Measurements from ENCODE around the gene CNBP.

Gene CNBP

DNA sequence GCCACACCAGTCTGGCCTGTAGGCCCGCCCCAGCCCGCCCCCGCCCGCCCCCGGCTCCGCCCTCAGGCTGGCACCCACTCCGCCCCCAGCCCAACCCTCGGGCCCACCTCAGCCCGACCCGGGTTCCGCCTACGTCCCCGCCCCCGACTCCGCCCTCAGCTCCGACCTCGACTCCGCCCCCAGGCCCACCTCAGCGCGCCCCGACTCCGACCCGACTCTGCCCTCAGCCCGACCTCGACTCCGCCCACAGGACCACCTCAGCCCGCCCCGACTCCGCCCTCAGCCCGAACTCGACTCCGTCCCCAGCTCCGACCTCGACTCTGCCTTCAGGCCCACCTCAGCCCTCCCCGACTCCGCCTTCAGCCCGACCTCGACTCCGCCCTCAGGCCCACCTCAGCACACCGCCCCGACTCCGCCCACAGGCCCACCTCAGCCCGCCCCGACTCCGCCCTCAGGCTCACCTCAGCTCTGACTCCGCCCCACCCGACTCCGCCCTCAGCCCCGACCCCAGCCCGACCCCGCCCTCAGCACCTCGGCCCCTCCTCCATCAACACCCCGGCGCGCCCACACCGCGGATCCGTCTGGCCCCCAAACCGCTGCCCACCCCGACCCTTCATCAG lies 61.8 kb downstream of the CNBP start, which contains the start of gene RAB43:
Gene RAB43, minus strand, starts transcription at position 13 of the 620 bp plus-strand sequence. CDS start 315 bp downstream, outside the sequence.
- TF ChIP-seq PPARA (CRISPR knock-in tag; IDR thresholded peaks at IDR 0.05; ENCODE audit: borderline replicate concordance), result no peak
- TF ChIP-seq, protein P1, sequence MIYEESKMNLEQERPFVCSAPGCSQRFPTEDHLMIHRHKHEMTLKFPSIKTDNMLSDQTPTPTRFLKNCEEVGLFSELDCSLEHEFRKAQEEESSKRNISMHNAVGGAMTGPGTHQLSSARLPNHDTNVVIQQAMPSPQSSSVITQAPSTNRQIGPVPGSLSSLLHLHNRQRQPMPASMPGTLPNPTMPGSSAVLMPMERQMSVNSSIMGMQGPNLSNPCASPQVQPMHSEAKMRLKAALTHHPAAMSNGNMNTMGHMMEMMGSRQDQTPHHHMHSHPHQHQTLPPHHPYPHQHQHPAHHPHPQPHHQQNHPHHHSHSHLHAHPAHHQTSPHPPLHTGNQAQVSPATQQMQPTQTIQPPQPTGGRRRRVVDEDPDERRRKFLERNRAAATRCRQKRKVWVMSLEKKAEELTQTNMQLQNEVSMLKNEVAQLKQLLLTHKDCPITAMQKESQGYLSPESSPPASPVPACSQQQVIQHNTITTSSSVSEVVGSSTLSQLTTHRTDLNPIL (CRISPR knock-in tag; IDR thresholded peaks at IDR 0.05; ENCODE audit: low read depth), result no peak
- TF ChIP-seq, protein P2, sequence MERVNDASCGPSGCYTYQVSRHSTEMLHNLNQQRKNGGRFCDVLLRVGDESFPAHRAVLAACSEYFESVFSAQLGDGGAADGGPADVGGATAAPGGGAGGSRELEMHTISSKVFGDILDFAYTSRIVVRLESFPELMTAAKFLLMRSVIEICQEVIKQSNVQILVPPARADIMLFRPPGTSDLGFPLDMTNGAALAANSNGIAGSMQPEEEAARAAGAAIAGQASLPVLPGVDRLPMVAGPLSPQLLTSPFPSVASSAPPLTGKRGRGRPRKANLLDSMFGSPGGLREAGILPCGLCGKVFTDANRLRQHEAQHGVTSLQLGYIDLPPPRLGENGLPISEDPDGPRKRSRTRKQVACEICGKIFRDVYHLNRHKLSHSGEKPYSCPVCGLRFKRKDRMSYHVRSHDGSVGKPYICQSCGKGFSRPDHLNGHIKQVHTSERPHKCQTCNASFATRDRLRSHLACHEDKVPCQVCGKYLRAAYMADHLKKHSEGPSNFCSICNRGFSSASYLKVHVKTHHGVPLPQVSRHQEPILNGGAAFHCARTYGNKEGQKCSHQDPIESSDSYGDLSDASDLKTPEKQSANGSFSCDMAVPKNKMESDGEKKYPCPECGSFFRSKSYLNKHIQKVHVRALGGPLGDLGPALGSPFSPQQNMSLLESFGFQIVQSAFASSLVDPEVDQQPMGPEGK (CRISPR knock-in tag; IDR thresholded peaks at IDR 0.05; ENCODE audit: borderline replicate concordance), result no peak
- no peak for TF ChIP-seq TCF4 (CRISPR knock-in tag; IDR thresholded peaks at IDR 0.05; ENCODE audit: borderline replicate concordance)
- TF ChIP-seq SNAI2 (CRISPR knock-in tag; IDR thresholded peaks at IDR 0.05), result no peak
- TF ChIP-seq ARNTL (CRISPR knock-in tag; IDR thresholded peaks at IDR 0.05; ENCODE audit: borderline replicate concordance, low read depth), result no peak
- ATAC-seq, result peak; percentile 79

DNA sequence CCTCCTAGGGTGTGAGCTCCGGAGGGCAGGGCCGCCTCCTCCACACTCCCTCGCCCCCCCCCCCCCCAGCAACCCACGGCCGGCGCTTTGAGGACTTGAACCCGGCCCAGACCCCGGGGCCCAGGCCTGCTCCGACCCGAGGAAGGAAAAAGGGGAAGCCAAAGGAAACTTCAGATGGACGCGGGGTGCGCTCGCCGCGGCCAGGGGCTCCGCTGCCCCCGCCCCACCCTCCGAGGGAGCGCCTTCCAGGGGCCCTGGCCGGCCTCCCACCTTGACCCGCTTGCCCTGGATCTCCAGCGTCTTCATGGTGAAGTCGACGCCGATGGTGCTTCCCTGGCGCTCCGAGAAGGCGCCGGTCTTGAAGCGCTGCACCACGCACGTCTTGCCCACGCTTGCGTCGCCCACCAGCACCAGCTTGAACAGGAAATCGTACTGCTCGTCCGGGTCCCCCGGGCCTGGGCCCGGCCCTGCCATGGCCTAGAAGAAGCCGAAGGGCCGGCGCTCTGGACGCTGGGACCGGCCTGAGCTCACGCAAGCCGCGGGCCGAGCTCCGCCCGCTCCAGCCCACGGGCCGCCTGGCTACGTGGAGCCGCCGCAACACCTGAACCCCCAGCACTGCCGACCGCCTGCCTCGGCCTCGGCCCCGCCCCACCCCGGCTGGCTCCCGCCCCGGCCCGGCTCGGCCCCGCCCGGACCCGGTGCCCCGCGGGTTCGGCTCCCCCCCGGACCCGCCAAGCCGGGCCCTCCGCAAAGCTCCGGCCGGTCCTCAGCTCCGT lies 62.5 kb downstream of the CNBP start:
- ATAC-seq, result peak; percentile 24; the same call in 2 of the 3 replicates
- no peak for TF ChIP-seq GLIS3 (CRISPR knock-in tag; IDR thresholded peaks at IDR 0.05)
- no peak for TF ChIP-seq ZNF70 (CRISPR knock-in tag; IDR thresholded peaks at IDR 0.05)
- TF ChIP-seq PPARA (CRISPR knock-in tag; IDR thresholded peaks at IDR 0.05; ENCODE audit: borderline replicate concordance), result no peak
- TF ChIP-seq, protein P1 (CRISPR knock-in tag; IDR thresholded peaks at IDR 0.05; ENCODE audit: low read depth), result no peak
- TF ChIP-seq ZFP30 (CRISPR knock-in tag; IDR thresholded peaks at IDR 0.05), result no peak
- TF ChIP-seq ZNF8 (CRISPR knock-in tag; IDR thresholded peaks at IDR 0.05), result no peak
- TF ChIP-seq, protein P3, sequence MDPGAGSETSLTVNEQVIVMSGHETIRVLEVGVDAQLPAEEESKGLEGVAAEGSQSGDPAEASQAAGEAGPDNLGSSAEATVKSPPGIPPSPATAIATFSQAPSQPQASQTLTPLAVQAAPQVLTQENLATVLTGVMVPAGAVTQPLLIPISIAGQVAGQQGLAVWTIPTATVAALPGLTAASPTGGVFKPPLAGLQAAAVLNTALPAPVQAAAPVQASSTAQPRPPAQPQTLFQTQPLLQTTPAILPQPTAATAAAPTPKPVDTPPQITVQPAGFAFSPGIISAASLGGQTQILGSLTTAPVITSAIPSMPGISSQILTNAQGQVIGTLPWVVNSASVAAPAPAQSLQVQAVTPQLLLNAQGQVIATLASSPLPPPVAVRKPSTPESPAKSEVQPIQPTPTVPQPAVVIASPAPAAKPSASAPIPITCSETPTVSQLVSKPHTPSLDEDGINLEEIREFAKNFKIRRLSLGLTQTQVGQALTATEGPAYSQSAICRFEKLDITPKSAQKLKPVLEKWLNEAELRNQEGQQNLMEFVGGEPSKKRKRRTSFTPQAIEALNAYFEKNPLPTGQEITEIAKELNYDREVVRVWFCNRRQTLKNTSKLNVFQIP (CRISPR knock-in tag; IDR thresholded peaks at IDR 0.05; ENCODE audit: borderline replicate concordance, low read depth), result no peak
- TF ChIP-seq ARNTL (CRISPR knock-in tag; IDR thresholded peaks at IDR 0.05; ENCODE audit: borderline replicate concordance, low read depth), result no peak
- TF ChIP-seq ISL1 (CRISPR knock-in tag; IDR thresholded peaks at IDR 0.05), result no peak
- TF ChIP-seq ZFP3 (CRISPR knock-in tag; IDR thresholded peaks at IDR 0.05), result no peak
- no peak for TF ChIP-seq RARB (CRISPR knock-in tag; IDR thresholded peaks at IDR 0.05)
- TF ChIP-seq CSDC2 (CRISPR knock-in tag; IDR thresholded peaks at IDR 0.05), result no peak
- TF ChIP-seq OSR1 (CRISPR knock-in tag; IDR thresholded peaks at IDR 0.05), result no peak
- no peak for TF ChIP-seq TCF4 (CRISPR knock-in tag; IDR thresholded peaks at IDR 0.05; ENCODE audit: borderline replicate concordance)
- TF ChIP-seq, protein P4, sequence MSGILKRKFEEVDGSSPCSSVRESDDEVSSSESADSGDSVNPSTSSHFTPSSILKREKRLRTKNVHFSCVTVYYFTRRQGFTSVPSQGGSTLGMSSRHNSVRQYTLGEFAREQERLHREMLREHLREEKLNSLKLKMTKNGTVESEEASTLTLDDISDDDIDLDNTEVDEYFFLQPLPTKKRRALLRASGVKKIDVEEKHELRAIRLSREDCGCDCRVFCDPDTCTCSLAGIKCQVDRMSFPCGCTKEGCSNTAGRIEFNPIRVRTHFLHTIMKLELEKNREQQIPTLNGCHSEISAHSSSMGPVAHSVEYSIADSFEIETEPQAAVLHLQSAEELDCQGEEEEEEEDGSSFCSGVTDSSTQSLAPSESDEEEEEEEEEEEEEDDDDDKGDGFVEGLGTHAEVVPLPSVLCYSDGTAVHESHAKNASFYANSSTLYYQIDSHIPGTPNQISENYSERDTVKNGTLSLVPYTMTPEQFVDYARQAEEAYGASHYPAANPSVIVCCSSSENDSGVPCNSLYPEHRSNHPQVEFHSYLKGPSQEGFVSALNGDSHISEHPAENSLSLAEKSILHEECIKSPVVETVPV (CRISPR knock-in tag; IDR thresholded peaks at IDR 0.05), result no peak
- TF ChIP-seq, protein P5, sequence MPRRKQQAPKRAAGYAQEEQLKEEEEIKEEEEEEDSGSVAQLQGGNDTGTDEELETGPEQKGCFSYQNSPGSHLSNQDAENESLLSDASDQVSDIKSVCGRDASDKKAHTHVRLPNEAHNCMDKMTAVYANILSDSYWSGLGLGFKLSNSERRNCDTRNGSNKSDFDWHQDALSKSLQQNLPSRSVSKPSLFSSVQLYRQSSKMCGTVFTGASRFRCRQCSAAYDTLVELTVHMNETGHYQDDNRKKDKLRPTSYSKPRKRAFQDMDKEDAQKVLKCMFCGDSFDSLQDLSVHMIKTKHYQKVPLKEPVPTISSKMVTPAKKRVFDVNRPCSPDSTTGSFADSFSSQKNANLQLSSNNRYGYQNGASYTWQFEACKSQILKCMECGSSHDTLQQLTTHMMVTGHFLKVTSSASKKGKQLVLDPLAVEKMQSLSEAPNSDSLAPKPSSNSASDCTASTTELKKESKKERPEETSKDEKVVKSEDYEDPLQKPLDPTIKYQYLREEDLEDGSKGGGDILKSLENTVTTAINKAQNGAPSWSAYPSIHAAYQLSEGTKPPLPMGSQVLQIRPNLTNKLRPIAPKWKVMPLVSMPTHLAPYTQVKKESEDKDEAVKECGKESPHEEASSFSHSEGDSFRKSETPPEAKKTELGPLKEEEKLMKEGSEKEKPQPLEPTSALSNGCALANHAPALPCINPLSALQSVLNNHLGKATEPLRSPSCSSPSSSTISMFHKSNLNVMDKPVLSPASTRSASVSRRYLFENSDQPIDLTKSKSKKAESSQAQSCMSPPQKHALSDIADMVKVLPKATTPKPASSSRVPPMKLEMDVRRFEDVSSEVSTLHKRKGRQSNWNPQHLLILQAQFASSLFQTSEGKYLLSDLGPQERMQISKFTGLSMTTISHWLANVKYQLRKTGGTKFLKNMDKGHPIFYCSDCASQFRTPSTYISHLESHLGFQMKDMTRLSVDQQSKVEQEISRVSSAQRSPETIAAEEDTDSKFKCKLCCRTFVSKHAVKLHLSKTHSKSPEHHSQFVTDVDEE (CRISPR knock-in tag; IDR thresholded peaks at IDR 0.05), result no peak
- no peak for TF ChIP-seq ZNF565 (CRISPR knock-in tag; conservative IDR thresholded peaks at IDR 0.05; ENCODE audit: low read depth)

Measured in SK-N-SH treated with all-trans-retinoic acid at 6 μM for 48 hours (cell line).